GM12872 (cell line): ENCODE measurements around the gene BLOC1S6.

Experiments used
- TF ChIP-seq, protein P1 (sequence below): IDR thresholded peaks from 3 replicates; pipeline ENCODE4 v1.5.1; 2011; ENCODE audit warnings: low read depth, mild to moderate bottlenecking, low read length, moderate library complexity; ENCODE audit not compliant: insufficient read depth

Gene BLOC1S6

GRCh38 chr15:45587095-45587862, at the start of gene BLOC1S6:
Gene BLOC1S6, plus strand, starts transcription at chr15:45587379. Its CDS starts 65 bp downstream, at chr15:45587444.
- TF ChIP-seq, protein P1, sequence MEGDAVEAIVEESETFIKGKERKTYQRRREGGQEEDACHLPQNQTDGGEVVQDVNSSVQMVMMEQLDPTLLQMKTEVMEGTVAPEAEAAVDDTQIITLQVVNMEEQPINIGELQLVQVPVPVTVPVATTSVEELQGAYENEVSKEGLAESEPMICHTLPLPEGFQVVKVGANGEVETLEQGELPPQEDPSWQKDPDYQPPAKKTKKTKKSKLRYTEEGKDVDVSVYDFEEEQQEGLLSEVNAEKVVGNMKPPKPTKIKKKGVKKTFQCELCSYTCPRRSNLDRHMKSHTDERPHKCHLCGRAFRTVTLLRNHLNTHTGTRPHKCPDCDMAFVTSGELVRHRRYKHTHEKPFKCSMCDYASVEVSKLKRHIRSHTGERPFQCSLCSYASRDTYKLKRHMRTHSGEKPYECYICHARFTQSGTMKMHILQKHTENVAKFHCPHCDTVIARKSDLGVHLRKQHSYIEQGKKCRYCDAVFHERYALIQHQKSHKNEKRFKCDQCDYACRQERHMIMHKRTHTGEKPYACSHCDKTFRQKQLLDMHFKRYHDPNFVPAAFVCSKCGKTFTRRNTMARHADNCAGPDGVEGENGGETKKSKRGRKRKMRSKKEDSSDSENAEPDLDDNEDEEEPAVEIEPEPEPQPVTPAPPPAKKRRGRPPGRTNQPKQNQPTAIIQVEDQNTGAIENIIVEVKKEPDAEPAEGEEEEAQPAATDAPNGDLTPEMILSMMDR = no peak

GRCh38 chr15:45539680-45540079, 47.5 kb upstream of the BLOC1S6 start:
- TF ChIP-seq, protein P1 = no peak

DNA sequence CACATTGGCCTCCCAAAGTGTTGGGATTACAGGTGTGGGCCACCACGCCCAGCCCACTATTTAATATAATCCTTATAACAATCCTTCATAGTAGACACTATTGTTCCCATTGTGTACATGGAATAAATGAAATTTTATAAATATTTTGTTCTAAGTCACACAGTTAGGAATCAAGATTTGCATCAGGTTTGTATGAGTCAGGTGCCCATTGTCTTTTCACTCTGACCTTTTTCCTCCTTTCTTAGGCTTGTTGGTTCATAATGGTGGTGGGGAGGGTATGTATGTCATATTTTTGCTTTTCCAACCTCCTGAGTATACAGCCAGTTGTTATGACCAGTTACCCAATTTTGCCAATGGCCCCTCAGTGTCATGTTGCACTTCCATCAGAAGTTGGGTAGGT, 46.6 kb upstream of the BLOC1S6 start:
- TF ChIP-seq, protein P1 = no peak

DNA sequence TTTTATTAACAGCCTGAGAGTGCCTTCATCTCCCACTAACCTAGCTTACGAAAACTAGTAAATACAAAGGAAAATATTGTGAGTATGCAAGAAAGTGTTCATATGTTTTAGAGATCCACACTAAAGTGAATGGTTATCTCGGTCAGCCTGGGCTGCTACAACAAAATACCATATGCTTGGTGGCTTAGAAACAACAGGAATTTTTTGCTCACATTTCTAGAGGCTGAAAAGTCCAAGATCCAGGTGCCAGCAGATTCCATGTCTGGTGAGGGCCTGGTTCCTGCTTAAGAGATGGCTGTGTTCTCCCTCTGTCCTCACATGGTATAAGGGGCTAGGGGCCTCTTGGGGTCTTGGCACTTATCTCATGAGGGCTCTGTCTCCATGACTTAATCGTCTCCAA, 44.1 kb upstream of the BLOC1S6 start:
- TF ChIP-seq, protein P1 = no peak

DNA sequence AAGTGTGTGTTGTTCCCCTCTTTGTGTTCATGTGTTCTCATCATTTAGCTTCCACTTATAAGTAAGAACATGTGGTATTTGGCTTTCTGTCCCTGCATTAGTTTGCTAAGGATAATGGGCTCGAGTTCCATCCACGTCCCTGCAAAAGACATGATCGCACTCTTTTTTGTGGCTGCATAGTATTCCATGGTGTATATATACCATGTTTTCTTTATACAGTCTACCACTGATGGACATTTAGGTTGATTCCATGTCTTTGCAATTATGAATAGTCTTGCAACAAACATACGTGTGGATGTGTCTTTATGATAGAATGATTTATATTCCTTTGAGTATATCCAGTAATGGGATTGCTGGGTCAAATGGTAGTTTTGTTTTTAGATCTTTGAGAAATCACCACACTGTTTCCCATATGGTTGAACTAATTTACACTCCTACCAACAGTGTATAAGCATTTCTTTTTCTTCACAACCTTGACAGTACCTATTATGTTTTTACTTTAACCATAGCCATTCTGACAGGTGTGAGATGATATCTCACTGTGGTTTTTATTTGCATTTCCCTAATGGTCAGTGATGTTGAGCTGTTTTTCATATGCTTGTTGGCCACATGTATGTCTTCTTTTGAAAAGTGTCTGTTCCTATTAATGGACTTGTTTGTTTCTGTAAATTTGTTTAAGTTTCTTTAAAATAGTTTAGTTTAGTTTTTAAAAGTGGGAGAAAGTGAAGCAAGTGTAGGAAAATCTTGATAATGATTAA, 42.7 kb upstream of the BLOC1S6 start:
- TF ChIP-seq, protein P1 = no peak

GRCh38 chr15:45546789-45547188, 40.4 kb upstream of the BLOC1S6 start:
- TF ChIP-seq, protein P1 = no peak

GRCh38 chr15:45548753-45549520, 38.2 kb upstream of the BLOC1S6 start:
- TF ChIP-seq, protein P1 = no peak
